Cerebellar cortex (tissue), 1 donor: Measurements from ENCODE around the gene TRAF5.
"Not testable (repeated sequence)": the region's sequence is repeated elsewhere in the genome, so short reads cannot be mapped to it uniquely, and the experiment has no call there.

Source experiments
- DNase-seq: peaks from one replicate; pipeline ENCODE4 v3.0.0-alpha.2; 2015; ENCODE audit warnings: low spot score

The TRAF5 gene, protein sequence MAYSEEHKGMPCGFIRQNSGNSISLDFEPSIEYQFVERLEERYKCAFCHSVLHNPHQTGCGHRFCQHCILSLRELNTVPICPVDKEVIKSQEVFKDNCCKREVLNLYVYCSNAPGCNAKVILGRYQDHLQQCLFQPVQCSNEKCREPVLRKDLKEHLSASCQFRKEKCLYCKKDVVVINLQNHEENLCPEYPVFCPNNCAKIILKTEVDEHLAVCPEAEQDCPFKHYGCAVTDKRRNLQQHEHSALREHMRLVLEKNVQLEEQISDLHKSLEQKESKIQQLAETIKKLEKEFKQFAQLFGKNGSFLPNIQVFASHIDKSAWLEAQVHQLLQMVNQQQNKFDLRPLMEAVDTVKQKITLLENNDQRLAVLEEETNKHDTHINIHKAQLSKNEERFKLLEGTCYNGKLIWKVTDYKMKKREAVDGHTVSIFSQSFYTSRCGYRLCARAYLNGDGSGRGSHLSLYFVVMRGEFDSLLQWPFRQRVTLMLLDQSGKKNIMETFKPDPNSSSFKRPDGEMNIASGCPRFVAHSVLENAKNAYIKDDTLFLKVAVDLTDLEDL

DNA sequence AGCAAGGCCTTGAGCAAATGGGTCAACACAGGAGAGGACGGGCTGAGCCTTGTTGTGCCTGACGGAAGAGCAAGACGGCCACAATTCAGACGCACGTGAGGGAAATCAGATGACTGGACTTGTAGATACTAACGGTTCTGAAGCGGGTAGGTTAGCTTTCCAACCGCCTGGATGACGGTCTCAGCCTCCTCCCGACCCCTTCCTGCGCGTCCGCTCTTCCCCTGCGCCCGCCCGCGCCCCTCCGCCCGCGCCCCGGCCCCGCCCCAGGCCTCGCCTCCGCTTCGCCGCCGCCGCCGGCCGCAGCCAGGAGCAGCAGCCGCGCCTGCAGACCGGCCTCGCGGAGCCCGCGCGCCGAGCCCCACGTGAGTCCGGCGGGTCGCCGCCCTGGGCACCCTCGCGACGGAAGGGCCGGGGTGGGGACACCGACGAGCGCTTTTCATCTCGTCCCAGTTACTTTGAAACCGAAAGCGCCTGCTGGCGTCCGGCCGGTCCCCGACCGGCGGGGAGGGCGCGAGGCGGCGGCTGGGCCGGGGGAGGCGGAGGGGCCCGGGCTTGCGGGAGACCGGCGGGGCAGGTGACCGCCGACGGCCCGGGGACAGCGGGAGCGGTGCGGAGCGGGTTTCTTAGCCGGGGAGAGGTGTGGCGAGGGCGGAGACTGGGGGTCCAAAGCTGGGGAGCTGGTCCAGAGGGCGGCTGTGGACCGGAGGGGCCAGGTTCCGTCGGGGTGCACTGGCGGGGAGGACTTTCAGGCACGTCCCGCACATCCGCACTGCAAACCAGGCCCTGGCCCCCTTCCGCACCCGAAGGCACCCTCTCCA lies at the start of gene TRAF5:
Gene TRAF5, plus strand, starts transcription at position 306 of the 818 bp plus-strand sequence. CDS start 26,407 bp downstream, outside the sequence.
- DNase-seq = no peak

DNA sequence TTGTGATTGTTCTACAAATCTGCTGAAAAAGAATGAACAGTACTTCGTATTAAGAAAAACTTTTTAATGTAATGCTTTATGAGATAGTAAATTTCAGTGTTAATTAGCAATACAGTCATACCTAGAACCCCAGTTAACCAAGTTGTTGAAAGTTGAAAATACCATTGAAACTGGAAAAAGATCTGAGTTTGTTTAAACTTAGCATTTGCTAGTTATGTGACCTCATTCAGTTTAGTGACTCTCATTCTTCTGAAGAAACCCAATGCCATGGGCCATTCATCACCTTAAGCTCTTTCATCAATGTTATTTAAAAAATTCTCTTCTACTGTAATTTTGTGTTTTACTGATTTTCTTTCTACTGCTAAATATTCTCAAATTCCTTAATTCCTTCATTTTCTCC lies 47.3 kb upstream of the TRAF5 start:
- no peak for DNase-seq

DNA sequence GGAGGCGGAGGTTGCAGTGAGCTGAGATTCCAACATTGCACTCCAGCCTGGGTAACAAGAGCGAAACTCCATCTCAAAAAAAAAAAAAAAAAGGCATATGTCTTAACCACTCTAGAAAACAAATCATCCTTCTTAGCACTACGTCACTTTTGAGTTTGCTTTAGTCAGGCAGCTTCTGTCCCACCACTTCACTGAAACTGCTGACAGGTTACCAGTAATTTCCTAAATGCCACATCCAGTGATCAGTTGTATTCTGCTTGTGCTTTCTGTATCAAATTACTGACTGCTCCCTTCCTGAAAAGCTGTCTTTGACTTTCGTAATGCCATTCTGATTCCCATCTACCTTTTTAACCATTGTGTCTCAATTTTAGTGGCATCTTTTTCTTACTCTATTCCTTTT lies 45.7 kb upstream of the TRAF5 start:
- DNase-seq = no peak

DNA sequence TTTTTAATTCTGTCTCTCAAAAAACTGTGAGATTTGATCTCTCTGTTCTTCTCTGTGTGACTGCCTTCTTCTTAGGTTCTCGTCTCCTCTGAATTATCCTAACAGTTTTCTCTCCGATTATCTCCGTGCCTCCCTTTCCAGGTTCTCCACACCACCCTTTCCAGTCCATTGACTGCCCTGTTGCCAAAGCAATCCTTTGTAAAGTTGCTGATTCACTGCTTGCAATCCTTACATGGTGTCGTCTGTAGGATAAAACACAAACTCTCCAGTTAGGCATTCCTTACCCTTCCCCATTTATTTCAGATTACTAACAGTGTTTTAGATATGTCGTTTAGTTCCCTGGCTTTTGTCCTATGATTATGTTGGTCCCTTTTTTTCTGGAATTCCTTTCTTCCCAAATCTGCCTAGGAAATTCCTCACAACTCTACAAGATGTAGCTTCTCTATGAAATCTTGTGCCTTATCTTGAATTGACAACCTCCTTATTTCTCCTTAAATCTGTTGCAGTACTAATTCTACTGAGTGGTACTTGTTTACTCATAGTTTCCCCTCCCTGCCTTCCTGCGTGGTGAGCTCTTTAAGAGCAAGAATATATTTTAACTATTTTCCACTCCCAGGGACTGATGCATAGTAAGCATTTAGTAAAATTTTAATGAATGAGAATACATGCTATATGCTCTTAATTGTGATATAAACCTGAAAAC lies 45.2 kb upstream of the TRAF5 start:
- DNase-seq = no peak

- no peak for DNase-seq
Observed at GRCh38 chr1:211282023-211282373, 44.6 kb upstream of the TRAF5 start.

GRCh38 chr1:211285196-211285595 lies 41.4 kb upstream of the TRAF5 start:
- no peak for DNase-seq

DNA sequence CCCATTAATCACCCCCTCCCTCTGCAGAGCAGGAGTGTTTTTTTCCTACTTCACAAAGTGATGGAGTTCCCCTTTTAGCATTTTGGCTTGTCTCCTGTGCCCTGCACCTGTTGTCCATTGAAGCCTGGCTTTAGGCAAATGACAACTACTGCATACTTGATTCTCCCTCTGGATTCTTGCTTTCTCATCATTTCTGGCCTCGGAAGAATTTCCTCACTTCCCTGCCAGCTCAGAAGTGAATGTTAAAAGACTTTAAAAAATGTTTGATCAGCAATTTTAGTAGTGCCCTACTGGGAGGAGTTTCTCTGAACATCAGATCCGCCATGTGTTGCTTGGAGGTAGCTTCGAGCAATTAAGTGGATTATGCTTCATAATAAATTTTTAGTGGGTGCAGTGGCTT lies 39.4 kb upstream of the TRAF5 start:
- DNase-seq = peak; percentile 16

GRCh38 chr1:211292411-211292810 lies 34.2 kb upstream of the TRAF5 start:
- no peak for DNase-seq

GRCh38 chr1:211296396-211296795 lies 30.2 kb upstream of the TRAF5 start:
- DNase-seq = no peak

- peak; percentile 48 for DNase-seq
Observed at GRCh38 chr1:211305044-211305443, 21.6 kb upstream of the TRAF5 start.

DNA sequence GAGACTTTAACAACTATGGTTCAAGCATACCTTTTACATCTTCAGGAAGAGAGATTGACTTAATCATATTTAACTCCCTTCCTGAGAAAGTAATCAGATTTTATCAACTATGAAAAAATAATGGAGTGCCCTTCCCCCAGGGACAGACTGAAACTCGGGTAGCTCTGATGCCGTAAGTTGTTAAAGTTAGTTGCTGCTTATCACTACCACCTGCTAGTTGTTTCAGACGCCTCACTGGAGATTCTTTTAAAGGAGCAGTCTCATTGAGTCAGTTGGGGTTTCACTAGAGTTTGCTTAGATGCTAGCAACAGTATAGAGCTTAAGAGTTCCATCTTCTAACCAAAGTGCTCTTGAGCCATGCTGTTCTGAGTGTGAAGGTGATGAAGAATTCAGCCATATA lies 17.0 kb upstream of the TRAF5 start:
- no peak for DNase-seq

DNA sequence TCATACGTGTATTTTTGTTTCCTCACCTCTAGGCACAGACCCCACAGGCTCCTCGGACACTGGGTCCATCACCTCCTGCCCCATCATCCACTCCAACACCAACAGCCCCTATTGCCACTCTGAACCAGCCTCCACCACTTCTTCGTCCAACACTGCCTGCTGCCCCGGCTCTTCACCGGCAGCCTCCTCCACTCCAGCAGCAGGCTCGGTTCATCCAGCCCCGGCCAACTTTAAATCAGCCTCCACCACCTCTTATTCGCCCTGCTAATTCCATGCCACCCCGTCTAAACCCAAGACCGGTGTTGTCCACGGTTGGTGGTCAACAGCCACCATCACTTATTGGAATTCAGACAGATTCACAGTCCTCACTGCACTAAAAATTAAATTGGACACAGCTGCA lies 13.2 kb upstream of the TRAF5 start:
- DNase-seq = no peak

DNA sequence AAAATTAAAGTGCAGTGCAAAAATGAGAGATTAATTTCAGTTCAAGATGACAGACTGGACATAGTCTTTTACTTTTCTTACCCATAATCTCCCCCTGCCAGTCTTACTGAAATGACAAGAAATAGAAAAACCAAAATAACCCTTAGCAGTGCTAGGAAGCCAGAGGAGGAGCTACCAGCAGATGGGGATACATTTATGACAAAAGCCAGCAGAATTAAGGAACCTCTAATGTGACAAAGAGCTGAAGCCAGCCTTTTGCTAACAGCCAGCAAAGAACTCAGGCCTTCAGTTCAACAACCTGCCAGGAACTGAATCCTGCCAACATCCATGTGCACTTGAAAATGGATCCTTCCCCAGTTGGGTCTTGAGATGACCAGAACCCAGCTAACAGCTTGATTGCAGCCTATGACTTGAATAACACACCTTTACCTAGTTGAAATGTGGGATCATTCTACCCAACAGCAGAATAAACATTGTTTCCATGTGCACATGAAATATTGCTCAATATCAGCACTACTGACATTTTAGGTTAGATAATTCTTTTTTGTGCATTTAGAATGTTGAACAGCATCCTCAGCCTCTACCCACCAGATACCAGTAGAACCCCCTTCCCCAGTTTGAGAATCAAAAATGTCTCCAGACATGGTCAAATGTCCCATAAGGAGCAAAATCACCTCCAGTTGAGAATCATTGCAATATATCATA lies 7.9 kb upstream of the TRAF5 start:
- no peak for DNase-seq

- no peak for DNase-seq
Observed at GRCh38 chr1:211319892-211320291, 6.7 kb upstream of the TRAF5 start.

- no peak for DNase-seq
Observed at GRCh38 chr1:211320980-211321379, 5.7 kb upstream of the TRAF5 start.

- not testable (repeated sequence) for DNase-seq
Observed at GRCh38 chr1:211321646-211322045, 5.0 kb upstream of the TRAF5 start.

GRCh38 chr1:211323156-211324063 lies 3.2 kb upstream of the TRAF5 start:
- peak; percentile 36 for DNase-seq

DNA sequence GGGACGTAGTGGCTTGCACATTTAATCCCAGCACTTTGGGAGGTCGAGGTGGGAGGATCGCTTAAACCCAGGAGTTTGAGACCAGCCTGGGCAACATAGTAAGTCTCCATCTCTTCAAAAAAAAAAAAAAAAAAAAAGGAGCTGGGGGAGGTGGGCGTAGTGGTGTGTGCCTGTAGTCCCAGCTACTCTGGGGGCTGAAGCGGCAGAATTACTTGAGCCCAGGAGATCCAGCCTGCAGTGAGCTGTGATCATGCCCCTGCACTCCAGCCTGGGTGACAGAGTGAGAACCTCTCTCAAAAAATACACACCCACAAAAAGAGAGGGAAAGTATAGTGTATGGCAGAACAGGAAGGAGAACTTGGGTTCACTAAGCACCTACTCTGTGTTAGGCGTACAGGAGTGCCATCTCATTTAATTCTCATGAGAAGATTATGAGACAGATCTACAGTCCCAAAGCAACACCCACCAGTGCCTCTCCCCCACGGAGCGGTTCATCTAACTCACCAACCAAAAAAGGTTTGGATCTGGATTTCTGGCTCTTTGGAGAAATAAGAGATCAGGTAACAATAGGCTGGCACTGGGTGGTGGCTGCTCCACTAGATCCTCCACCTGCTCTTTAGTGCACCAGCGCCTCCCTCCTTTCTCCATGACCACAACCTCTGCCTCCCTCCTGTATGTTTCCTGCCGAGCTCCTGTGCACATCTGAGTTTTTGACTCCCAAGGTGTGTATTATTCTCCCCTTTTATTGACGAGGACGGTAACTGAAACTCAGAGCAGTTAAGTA lies 1.4 kb upstream of the TRAF5 start:
- DNase-seq = no peak

DNA sequence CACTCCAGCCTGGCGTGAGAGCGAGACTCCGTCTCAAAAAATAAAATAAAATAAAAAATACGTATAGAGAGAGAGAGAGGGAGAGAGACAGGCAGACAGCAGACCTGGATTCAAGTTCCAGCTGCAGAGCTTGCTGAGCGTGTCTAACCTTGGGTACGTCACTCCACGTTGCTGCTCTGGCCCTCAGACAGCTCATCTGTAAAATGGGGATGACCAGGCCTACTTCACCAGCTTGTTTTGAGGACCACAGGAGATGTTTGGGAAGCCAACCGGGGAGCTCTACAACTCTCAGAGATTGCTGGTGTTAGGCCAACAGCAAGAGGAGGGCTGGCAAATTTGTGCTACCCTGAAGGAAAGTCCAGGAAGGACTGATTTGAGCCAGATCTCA lies 499 bp upstream of the TRAF5 start:
- no peak for DNase-seq

- DNase-seq = no peak
Observed at GRCh38 chr1:211327346-211327921, 801 bp downstream of the TRAF5 start.
